ENCODE measurements around the gene EEF1AKMT3. TPM values are rescaled to one million over a fixed set of nuclear protein-coding genes. Genes with fewer than 3 reads are reported as not detected.

The EEF1AKMT3 gene
- total and polyA plus RNA-seq, 9 of the 15 experiments (the other 6 are each of a cell fraction or from before 2014, with no cell fraction given), result 4.1 to 17.2 (median 7.9) TPM

GRCh38 chr12:57767876-57768275, 4.5 kb upstream of the EEF1AKMT3 start (continued):
- TF ChIP-seq ZHX1 (conservative IDR thresholded peaks at IDR 0.05; ENCODE audit: low read length), result no peak
- no peak for TF ChIP-seq ZNF408 (CRISPR knock-in tag; IDR thresholded peaks at IDR 0.05; ENCODE audit: low read depth)
- no peak for TF ChIP-seq DPF2 (IDR thresholded peaks at IDR 0.05)
- TF ChIP-seq FOXP1 (CRISPR knock-in tag; IDR thresholded peaks at IDR 0.05), result no peak
- TF ChIP-seq ETV6 (IDR thresholded peaks at IDR 0.05; ENCODE audit: borderline replicate concordance in 1 of 2, low read depth in 2 of 2, low read length in 1 of 2), result no peak
- TF ChIP-seq ETV6 (CRISPR knock-in tag; IDR thresholded peaks at IDR 0.05; ENCODE audit: borderline replicate concordance), result no peak
- TF ChIP-seq U2AF2 (optimal IDR thresholded peaks at IDR 0.05; ENCODE audit: low read depth, low read length), result no peak
- no peak for TF ChIP-seq SLC30A9 (CRISPR knock-in tag; IDR thresholded peaks at IDR 0.05)

DNA sequence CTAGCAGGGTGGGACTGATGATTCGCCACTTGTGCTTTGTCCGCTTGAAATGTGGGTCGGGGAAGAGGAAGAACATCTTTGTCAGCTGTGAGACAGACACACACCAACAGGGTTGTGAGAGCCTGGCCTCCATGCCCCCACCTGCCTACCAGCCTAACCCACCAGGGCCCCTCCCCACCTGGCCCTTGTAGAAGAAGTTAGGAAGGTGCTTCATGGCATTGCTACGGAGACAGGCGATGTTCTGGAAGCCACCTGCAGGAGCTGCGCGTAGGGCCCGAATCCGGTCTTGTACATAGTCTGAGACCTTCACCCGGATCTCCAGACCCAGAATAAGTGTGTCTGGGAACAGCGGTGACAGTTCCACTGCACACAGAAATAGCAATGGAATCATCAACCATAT, 2.8 kb upstream of the EEF1AKMT3 start:
- Histone ChIP-seq H3K36me3 (ENCODE audit: control insufficient read depth, insufficient read depth, low read length) (peaks cover 33% of the 10 kb centered on the region), H2AFZ (ENCODE audit: low read depth, low read length) (no peak overlapping the region), H3K9ac (ENCODE audit: insufficient read depth in 1 of 2, low read depth in 2 of 2, low read length in 2 of 2) (peak overlapping the region in 1 of 2 experiments; percentile 66; a peak in 1 of 4 replicates), H3K27me3 (ENCODE audit: control insufficient read depth in 2 of 2, insufficient read depth in 2 of 2, low read length in 2 of 2) (no peaks in the 10 kb centered on the region), H3K4me3 (no peak overlapping the region), H3K4me1 (replicated peaks in 1 of 2; ENCODE audit: control insufficient read depth in 2 of 2, insufficient read depth in 2 of 2, low read length in 2 of 2) (peaks cover 23 to 51% of the 10 kb centered on the region in 2 experiments), H3K79me2 (ENCODE audit: control insufficient read depth, insufficient read depth, low read length) (peaks cover 27% of the 10 kb centered on the region), H3K9me1 (ENCODE audit: control insufficient read depth, insufficient read depth, low read length) (no peaks in the 10 kb centered on the region), H3K9me3 (replicated peaks; ENCODE audit: control insufficient read depth, insufficient read depth, low read depth, low read length) (no peaks in the 10 kb centered on the region), H3K4me2 (ENCODE audit: insufficient read depth, low read length) (no peak overlapping the region), H4K20me1 (replicated peaks; ENCODE audit: control insufficient read depth, insufficient read depth, low read length) (no peaks in the 10 kb centered on the region), H3K27ac (ENCODE audit: extremely low read depth, low read depth, low read length) (no peak overlapping the region)
- no TSS peak for BruUV-seq (replicated peaks)
- ATAC-seq (no peak), FAIRE-seq (no peak), DNase-seq (ENCODE audit: extremely low read depth in 1 of 4, low spot score in 3 of 4) (no peak)
- in situ Hi-C loops (cut with MboI) (no loop called here), intact Hi-C loops (cut with micrococcal nuclease) (no loop called here)
- CTCF ChIA-PET (ENCODE audit: low intra/inter-chr PET ratio), result no interaction called here
- 95% methylated on average over 11 of the region's 11 CpGs for WGBS (ENCODE audit: insufficient coverage, low coverage, missing lambda C conversion rate)
- POLR2A ChIA-PET, result interaction anchor here (0.6 kb wide), 1 partner anchor 171 kb away, joined by 3 read pairs; no protein-coding TSS in a partner anchor
- TF ChIP-seq ZFPM2 (CRISPR knock-in tag; IDR thresholded peaks at IDR 0.05), result no peak
- no peak for TF ChIP-seq SMARCA4 (IDR thresholded peaks at IDR 0.05)
- no peak for TF ChIP-seq DMBX1 (CRISPR knock-in tag; IDR thresholded peaks at IDR 0.05; ENCODE audit: borderline replicate concordance)

Measured in K562 (cell line).